Fibroblast of mammary gland (primary cell): ENCODE data around the gene ETNK2.

Source experiments
- DNase-seq: peaks from one replicate; pipeline ENCODE4 v3.0.0-alpha.2; 2010; ENCODE audit warnings: low read depth
- H3K4me3 ChIP-seq: 2 replicates; pipeline ENCODE4 v1.5.1; 2011; ENCODE audit warnings: low read depth, mild to moderate bottlenecking, low read length, moderate library complexity; ENCODE audit not compliant: control insufficient read depth
- CTCF ChIP-seq: conservative IDR thresholded peaks from 2 replicates; pipeline ENCODE4 v1.5.1; 2011; ENCODE audit warnings: low read depth, low read length, inconsistent platforms; ENCODE audit not compliant: control insufficient read depth, insufficient read depth

Gene ETNK2

DNA sequence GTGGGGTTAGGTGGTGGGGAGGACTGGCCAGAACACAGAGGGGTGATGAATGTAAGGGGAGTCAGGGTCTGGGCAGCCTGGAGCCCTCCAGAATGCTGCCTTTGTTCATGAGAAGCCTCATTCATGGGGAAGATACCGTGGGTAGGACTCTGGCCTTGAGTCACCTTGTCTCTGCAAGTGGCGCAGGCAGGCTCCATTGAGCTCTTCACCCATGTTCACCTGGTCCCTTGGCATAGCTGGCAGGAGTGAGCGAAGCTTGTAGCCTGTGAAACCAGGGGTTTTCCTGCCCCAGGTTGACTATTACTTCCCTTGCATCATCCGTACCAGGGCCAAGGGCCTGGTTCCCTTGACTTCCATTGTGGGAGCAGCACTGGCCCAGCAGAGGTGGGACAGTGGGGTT lies 53.2 kb downstream of the ETNK2 start:
- H3K4me3 ChIP-seq = no peak overlapping the region
- DNase-seq = no peak
- no peak for TF ChIP-seq CTCF

GRCh38 chr1:204096931-204097330 lies 54.9 kb downstream of the ETNK2 start:
- no peak for TF ChIP-seq CTCF
- H3K4me3 ChIP-seq = no peak overlapping the region
- DNase-seq = no peak

GRCh38 chr1:204094856-204095634 lies 56.8 kb downstream of the ETNK2 start:
- no peak overlapping the region for H3K4me3 ChIP-seq
- TF ChIP-seq CTCF = no peak
- DNase-seq = no peak

- no peak for TF ChIP-seq CTCF
- DNase-seq = no peak
- no peak overlapping the region for H3K4me3 ChIP-seq
These were observed 57.5 kb downstream of the ETNK2 start for GRCh38 chr1:204094313-204094729.

DNA sequence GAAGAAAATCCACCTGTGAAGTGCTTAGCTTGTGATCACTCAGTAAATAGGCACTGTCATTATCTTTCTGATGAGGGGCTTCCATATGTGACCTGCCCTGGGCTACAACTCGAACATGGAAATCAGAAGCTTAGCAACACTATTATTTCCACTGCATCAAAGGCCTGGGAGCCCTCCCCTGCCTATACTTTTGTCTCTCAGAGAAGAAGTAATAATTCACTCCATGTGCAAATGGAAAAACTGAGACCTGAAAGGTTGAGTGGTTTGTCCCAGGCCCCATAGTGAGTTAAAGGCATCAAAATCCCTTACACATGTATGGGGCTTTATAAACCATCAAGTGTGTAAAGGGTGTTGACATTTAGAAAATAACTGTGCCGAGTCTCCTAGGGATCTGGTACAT lies 58.1 kb downstream of the ETNK2 start:
- no peak overlapping the region for H3K4me3 ChIP-seq
- TF ChIP-seq CTCF = no peak
- DNase-seq = no peak

DNA sequence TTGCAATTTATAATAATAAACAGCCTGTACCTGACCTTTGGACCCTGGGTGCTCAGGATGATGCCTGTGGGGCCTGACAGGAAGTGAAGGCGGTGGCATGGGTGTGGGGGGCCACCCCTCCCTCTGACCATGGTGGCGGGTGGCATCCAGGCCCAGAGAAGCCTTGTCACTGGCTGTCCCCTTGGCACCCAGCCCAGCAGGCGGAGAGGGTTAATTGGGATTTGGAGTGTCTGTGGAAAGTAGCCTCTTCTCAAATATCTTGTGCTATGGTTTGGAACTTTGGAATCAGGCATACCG lies 58.5 kb downstream of the ETNK2 start:
- no peak for DNase-seq
- TF ChIP-seq CTCF = no peak
- H3K4me3 ChIP-seq = no peak overlapping the region

- TF ChIP-seq CTCF = no peak
- DNase-seq = no peak
- H3K4me3 ChIP-seq = no peak overlapping the region
These were observed 59.0 kb downstream of the ETNK2 start for GRCh38 chr1:204092632-204093420.
